SK-MEL-5 (cell line): ENCODE results near the gene USP40. TPM values are rescaled to one million over a fixed set of nuclear protein-coding genes. Genes with fewer than 3 reads are reported as not detected.

Experiments
- DNase-seq: peaks from one replicate; pipeline ENCODE4 v3.0.0-alpha.2; 2016; ENCODE audit warnings: low read depth, low spot score
- in situ Hi-C: cut with HindIII; loops from 2 replicates; pipeline ENCODE4 v1.10.0; 2016; ENCODE audit warnings: low sequenced_read_pairs, high pct_unique_total_duplicates, low pct_unique_long_range_greater_than_20kb
- total RNA-seq: library from RNA; depleted of rRNA; stranded (reverse); fragments of >200 nt; shearing (Covaris generic); gene quantifications from 2 replicates; pipeline ENCODE4 v1.2.3, GENCODE V29; 2014

The USP40 gene
- total RNA-seq, 1 experiment from 2014 or later, result 38.3 TPM

GRCh38 chr2:233457356-233457755 lies 109.2 kb downstream of the USP40 start:
- in situ Hi-C loops, result no loop called here
- DNase-seq, result no peak

- in situ Hi-C loops, result no loop called here
- DNase-seq, result no peak
These were observed 109.6 kb downstream of the USP40 start for GRCh38 chr2:233456934-233457333.

- no peak for DNase-seq
- in situ Hi-C loops, result no loop called here
These were observed 110.5 kb downstream of the USP40 start for GRCh38 chr2:233456111-233456510.

- in situ Hi-C loops, result no loop called here
- no peak for DNase-seq
These were observed 111.1 kb downstream of the USP40 start for GRCh38 chr2:233455491-233455890.

- in situ Hi-C loops, result no loop called here
- DNase-seq, result no peak
These were observed 111.6 kb downstream of the USP40 start for GRCh38 chr2:233455006-233455405.

- in situ Hi-C loops, result no loop called here
- no peak for DNase-seq
These were observed 112.7 kb downstream of the USP40 start for GRCh38 chr2:233453916-233454315.

- in situ Hi-C loops, result no loop called here
- no peak for DNase-seq
These were observed 113.3 kb downstream of the USP40 start for GRCh38 chr2:233453111-233453915.

- no peak for DNase-seq
- in situ Hi-C loops, result no loop called here
These were observed 114.6 kb downstream of the USP40 start for GRCh38 chr2:233451950-233452349.

GRCh38 chr2:233450864-233451575 lies 115.6 kb downstream of the USP40 start:
- in situ Hi-C loops, result no loop called here
- DNase-seq, result no peak

GRCh38 chr2:233449921-233450863 lies 116.4 kb downstream of the USP40 start:
- no peak for DNase-seq
- in situ Hi-C loops, result no loop called here

- in situ Hi-C loops, result no loop called here
- DNase-seq, result peak; percentile 64
These were observed 117.3 kb downstream of the USP40 start for GRCh38 chr2:233449081-233449901.

GRCh38 chr2:233448575-233448974 lies 118.0 kb downstream of the USP40 start:
- DNase-seq, result peak; percentile 57
- in situ Hi-C loops, result no loop called here

- peak; percentile 22 for DNase-seq
- in situ Hi-C loops, result no loop called here
These were observed 118.4 kb downstream of the USP40 start for GRCh38 chr2:233448220-233448559.

GRCh38 chr2:233447506-233448219 lies 118.9 kb downstream of the USP40 start:
- in situ Hi-C loops, result no loop called here
- DNase-seq, result no peak

GRCh38 chr2:233446606-233447305 lies 119.8 kb downstream of the USP40 start:
- DNase-seq, result no peak
- in situ Hi-C loops, result no loop called here

- DNase-seq, result no peak
- in situ Hi-C loops, result no loop called here
These were observed 120.5 kb downstream of the USP40 start for GRCh38 chr2:233446121-233446520.
